Superior temporal gyrus (tissue), 1 donor: ENCODE measurements around the gene JUP.

ENCODE experiments used
- DNase-seq: peaks from one replicate; pipeline ENCODE4 v3.0.0-alpha.2; 2016; ENCODE audit errors: extremely low spot score

Gene JUP

GRCh38 chr17:41810659-41811548 is 24.4 kb upstream of the JUP start:
- DNase-seq: no peak

GRCh38 chr17:41806685-41807445 is 20.4 kb upstream of the JUP start:
- DNase-seq: no peak

GRCh38 chr17:41803049-41804020 is 16.8 kb upstream of the JUP start:
- DNase-seq: no peak

GRCh38 chr17:41801374-41802271 is 15.1 kb upstream of the JUP start:
- DNase-seq: peak; percentile 94

GRCh38 chr17:41800601-41801373 is 14.3 kb upstream of the JUP start:
- DNase-seq: no peak

GRCh38 chr17:41799366-41799765 is 12.9 kb upstream of the JUP start:
- no peak for DNase-seq

GRCh38 chr17:41797377-41797776 is 10.9 kb upstream of the JUP start:
- DNase-seq: no peak

- DNase-seq: no peak
These were observed 9.8 kb upstream of the JUP start for GRCh38 chr17:41796121-41796895.

GRCh38 chr17:41794540-41794975 is 8.0 kb upstream of the JUP start:
- DNase-seq: no peak

GRCh38 chr17:41793784-41794539 is 7.5 kb upstream of the JUP start:
- DNase-seq: no peak

- no peak for DNase-seq
These were observed 6.6 kb upstream of the JUP start for GRCh38 chr17:41792845-41793783.

- no peak for DNase-seq
These were observed 509 bp upstream of the JUP start for GRCh38 chr17:41787021-41787418.

GRCh38 chr17:41785859-41786226 is 668 bp downstream of the JUP start:
- no peak for DNase-seq

- no peak for DNase-seq
These were observed 1.2 kb downstream of the JUP start for GRCh38 chr17:41785091-41785858.

GRCh38 chr17:41784207-41784744 is 2.2 kb downstream of the JUP start:
- no peak for DNase-seq

GRCh38 chr17:41782142-41782541 is 4.4 kb downstream of the JUP start:
- no peak for DNase-seq
